ENCODE data around the gene EPN3.

The EPN3 gene

GRCh38 chr17:50517504-50518383 lies 14.8 kb upstream of the EPN3 start:
- Histone ChIP-seq H3K9ac (ENCODE audit: low read depth, low read length, poor library complexity, severe bottlenecking) (no peak overlapping the region), H2AFZ (ENCODE audit: low read length) (no peak overlapping the region), H3K79me2 (ENCODE audit: insufficient read depth, low read length) (no peaks in the 10 kb centered on the region), H3F3A (ENCODE audit: low read depth) (no peaks in the 10 kb centered on the region), H3K4me1 (ENCODE audit: insufficient read depth, low read length, poor library complexity, severe bottlenecking) (no peaks in the 10 kb centered on the region), H3K27me3 (ENCODE audit: insufficient read depth, low read length, poor library complexity, severe bottlenecking) (no peaks in the 10 kb centered on the region), H4K20me1 (ENCODE audit: insufficient read depth, low read length, poor library complexity, severe bottlenecking) (no peaks in the 10 kb centered on the region), H3K4me2 (ENCODE audit: low read depth, low read length, poor library complexity, severe bottlenecking) (no peak overlapping the region), H3K9me3 (ENCODE audit: insufficient read depth, low read depth, low read length) (no peaks in the 10 kb centered on the region), H3K36me3 (ENCODE audit: insufficient read depth, low read length) (no peaks in the 10 kb centered on the region), H3K9me2 (replicated peaks; ENCODE audit: low read depth, low read length) (no peaks in the 10 kb centered on the region), H3K4me3 (ENCODE audit: low read length, poor library complexity, severe bottlenecking) (no peak overlapping the region)
- TF ChIP-seq, protein P1, sequence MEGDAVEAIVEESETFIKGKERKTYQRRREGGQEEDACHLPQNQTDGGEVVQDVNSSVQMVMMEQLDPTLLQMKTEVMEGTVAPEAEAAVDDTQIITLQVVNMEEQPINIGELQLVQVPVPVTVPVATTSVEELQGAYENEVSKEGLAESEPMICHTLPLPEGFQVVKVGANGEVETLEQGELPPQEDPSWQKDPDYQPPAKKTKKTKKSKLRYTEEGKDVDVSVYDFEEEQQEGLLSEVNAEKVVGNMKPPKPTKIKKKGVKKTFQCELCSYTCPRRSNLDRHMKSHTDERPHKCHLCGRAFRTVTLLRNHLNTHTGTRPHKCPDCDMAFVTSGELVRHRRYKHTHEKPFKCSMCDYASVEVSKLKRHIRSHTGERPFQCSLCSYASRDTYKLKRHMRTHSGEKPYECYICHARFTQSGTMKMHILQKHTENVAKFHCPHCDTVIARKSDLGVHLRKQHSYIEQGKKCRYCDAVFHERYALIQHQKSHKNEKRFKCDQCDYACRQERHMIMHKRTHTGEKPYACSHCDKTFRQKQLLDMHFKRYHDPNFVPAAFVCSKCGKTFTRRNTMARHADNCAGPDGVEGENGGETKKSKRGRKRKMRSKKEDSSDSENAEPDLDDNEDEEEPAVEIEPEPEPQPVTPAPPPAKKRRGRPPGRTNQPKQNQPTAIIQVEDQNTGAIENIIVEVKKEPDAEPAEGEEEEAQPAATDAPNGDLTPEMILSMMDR (conservative IDR thresholded peaks at IDR 0.05; ENCODE audit: low read length) = no peak
- TF ChIP-seq EZH2phosphoT487 (IDR thresholded peaks at IDR 0.05; ENCODE audit: borderline replicate concordance) = no peak

GRCh38 chr17:50518384-50519023 lies 14.0 kb upstream of the EPN3 start:
- Histone ChIP-seq H3K4me2 (ENCODE audit: low read depth, low read length, poor library complexity, severe bottlenecking) (no peak overlapping the region), H3K9me3 (ENCODE audit: insufficient read depth, low read depth, low read length) (no peaks in the 10 kb centered on the region), H3K36me3 (ENCODE audit: insufficient read depth, low read length) (no peaks in the 10 kb centered on the region), H3K4me1 (ENCODE audit: insufficient read depth, low read length, poor library complexity, severe bottlenecking) (no peaks in the 10 kb centered on the region), H4K20me1 (ENCODE audit: insufficient read depth, low read length, poor library complexity, severe bottlenecking) (no peaks in the 10 kb centered on the region), H3K9ac (ENCODE audit: low read depth, low read length, poor library complexity, severe bottlenecking) (no peak overlapping the region), H3K27me3 (ENCODE audit: insufficient read depth, low read length, poor library complexity, severe bottlenecking) (no peaks in the 10 kb centered on the region), H3F3A (ENCODE audit: low read depth) (no peaks in the 10 kb centered on the region), H3K79me2 (ENCODE audit: insufficient read depth, low read length) (no peaks in the 10 kb centered on the region), H2AFZ (ENCODE audit: low read length) (no peak overlapping the region), H3K9me2 (replicated peaks; ENCODE audit: low read depth, low read length) (no peaks in the 10 kb centered on the region), H3K4me3 (ENCODE audit: low read length, poor library complexity, severe bottlenecking) (no peak overlapping the region)
- TF ChIP-seq, protein P1 (conservative IDR thresholded peaks at IDR 0.05; ENCODE audit: low read length) = no peak
- no peak for TF ChIP-seq EZH2phosphoT487 (IDR thresholded peaks at IDR 0.05; ENCODE audit: borderline replicate concordance)

DNA sequence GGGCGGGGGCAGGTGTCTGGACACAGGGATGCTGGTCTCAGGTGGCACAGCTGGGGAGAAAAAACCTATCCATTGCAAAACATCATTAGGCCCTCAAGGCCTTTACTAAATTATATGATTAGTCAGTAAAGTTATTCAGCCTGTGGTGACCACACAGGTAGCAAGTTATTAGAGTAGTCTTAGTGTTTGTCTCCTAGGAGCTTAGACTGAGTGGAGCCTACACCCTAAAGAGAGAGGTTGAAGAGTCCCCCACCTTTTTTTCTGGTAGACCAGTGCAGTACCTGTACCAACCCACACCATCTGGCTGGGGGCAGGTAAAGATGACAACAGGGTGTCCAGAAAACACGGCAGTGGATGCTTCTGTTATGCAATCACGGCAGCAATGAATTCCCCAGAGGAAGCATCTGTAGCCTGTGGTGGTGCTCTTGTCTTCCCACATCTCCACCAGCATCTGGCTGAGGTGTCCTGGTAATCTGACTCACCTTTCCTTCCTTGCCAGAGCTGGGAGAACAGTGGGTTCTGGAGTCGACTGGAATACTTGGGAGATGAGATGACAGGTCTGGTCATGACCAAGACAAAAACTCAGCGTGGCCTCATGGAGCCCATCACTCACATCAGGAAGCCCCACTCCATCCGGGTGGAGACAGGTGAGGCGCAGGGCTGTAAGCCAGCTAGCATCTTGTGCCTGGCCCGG lies 13.2 kb upstream of the EPN3 start:
- Histone ChIP-seq H3K36me3 (ENCODE audit: insufficient read depth, low read length) (no peaks in the 10 kb centered on the region), H2AFZ (ENCODE audit: low read length) (no peak overlapping the region), H3K4me3 (ENCODE audit: low read length, poor library complexity, severe bottlenecking) (no peak overlapping the region), H3K79me2 (ENCODE audit: insufficient read depth, low read length) (no peaks in the 10 kb centered on the region), H3K4me2 (ENCODE audit: low read depth, low read length, poor library complexity, severe bottlenecking) (no peak overlapping the region), H3K4me1 (ENCODE audit: insufficient read depth, low read length, poor library complexity, severe bottlenecking) (no peaks in the 10 kb centered on the region), H3K9ac (ENCODE audit: low read depth, low read length, poor library complexity, severe bottlenecking) (no peak overlapping the region), H3K9me2 (replicated peaks; ENCODE audit: low read depth, low read length) (no peaks in the 10 kb centered on the region), H4K20me1 (ENCODE audit: insufficient read depth, low read length, poor library complexity, severe bottlenecking) (no peaks in the 10 kb centered on the region), H3K27me3 (ENCODE audit: insufficient read depth, low read length, poor library complexity, severe bottlenecking) (no peaks in the 10 kb centered on the region), H3F3A (ENCODE audit: low read depth) (no peaks in the 10 kb centered on the region), H3K9me3 (ENCODE audit: insufficient read depth, low read depth, low read length) (no peaks in the 10 kb centered on the region)
- TF ChIP-seq, protein P1 (conservative IDR thresholded peaks at IDR 0.05; ENCODE audit: low read length) = no peak
- no peak for TF ChIP-seq EZH2phosphoT487 (IDR thresholded peaks at IDR 0.05; ENCODE audit: borderline replicate concordance)

Measured in Loucy (cell line).